SK-N-SH (cell line): ENCODE results near the gene SELENOI. TPM values are rescaled to one million over a fixed set of nuclear protein-coding genes. Genes with fewer than 3 reads are reported as not detected.

Experiments
- CTCF ChIA-PET: fragments of 300-600, 350-600 bp; formaldehyde crosslinking; extraction: SDS; loops from one replicate; lab custom pipeline; 2021; lab: Yijun Ruan, JAX
- POLR2A ChIA-PET: fragments of 350-600 bp; sonication (Branson Sonifier 250); formaldehyde crosslinking; extraction: SDS; loops from one replicate; lab custom pipeline; 2020; ENCODE audit warnings: antibody characterized with exemption, inconsistent platforms; lab: Yijun Ruan, JAX
- DNase-seq: peaks from one replicate; pipeline ENCODE4 v3.0.0; 2012
- H2AFZ ChIP-seq: fragments of 200-600 bp; sonication (generic); 2 replicates; pipeline ENCODE4 v1.8.1; 2016; ENCODE audit warnings: antibody characterized with exemption, mild to moderate bottlenecking, low read depth
- H3F3A ChIP-seq: fragments of 200-600 bp; sonication (generic); replicated peaks from 2 replicates; pipeline ENCODE3; 2016; ENCODE audit warnings: antibody characterized with exemption, mild to moderate bottlenecking; ENCODE audit not compliant: insufficient read depth
- H3K27ac ChIP-seq, 2 experiments: fragments of 200-500 bp in 1 of 2; fragments of 200-600 bp in 1 of 2; sonication (Bioruptor generic) in 1 of 2; sonication (generic), shearing (Covaris generic) in 1 of 2; 2 replicates each; pipeline versions ENCODE4 v1.5.1 to v1.6.1; 2014 to 2016; ENCODE audit warnings: low read depth in 2 of 2, inconsistent platforms in 1 of 2, low read length in 1 of 2, mild to moderate bottlenecking in 1 of 2, mixed read lengths in 1 of 2
- H3K27me3 ChIP-seq: fragments of 200-600 bp; sonication (generic), shearing (Covaris generic); 2 replicates; pipeline ENCODE4 v1.6.1; 2016; ENCODE audit warnings: mixed run types; ENCODE audit not compliant: insufficient read depth
- H3K36me3 ChIP-seq, 2 experiments: fragments of 200-500 bp in 1 of 2; fragments of 200-600 bp in 1 of 2; sonication (Bioruptor generic) in 1 of 2; sonication (generic) in 1 of 2; replicated peaks in 1 of 2; 2 replicates each; pipeline versions ENCODE3 to v1.5.1; 2014 to 2016; ENCODE audit warnings: low read length in 1 of 2, mild to moderate bottlenecking in 1 of 2; ENCODE audit not compliant: insufficient read depth in 2 of 2, control insufficient read depth in 1 of 2
- H3K4me1 ChIP-seq, 2 experiments: fragments of 200-500 bp in 1 of 2; fragments of 200-600 bp in 1 of 2; sonication (Bioruptor generic) in 1 of 2; sonication (generic), shearing (Covaris generic) in 1 of 2; 2 replicates each; pipeline versions ENCODE4 v1.5.1 to v1.6.1; 2014 to 2016; ENCODE audit warnings: low read depth in 1 of 2, low read length in 1 of 2, mixed run types in 1 of 2; ENCODE audit not compliant: insufficient read depth in 2 of 2, control insufficient read depth in 1 of 2
- H3K4me2 ChIP-seq: fragments of 200-600 bp; sonication (generic), shearing (Covaris generic); 2 replicates; pipeline ENCODE4 v1.6.1; 2017; ENCODE audit warnings: mixed run types
- H3K4me3 ChIP-seq, 2 experiments: fragments of 200-500 bp in 1 of 2; fragments of 200-600 bp in 1 of 2; sonication (Bioruptor generic) in 1 of 2; sonication (generic), shearing (Covaris generic) in 1 of 2; 2 replicates each; pipeline versions ENCODE4 v1.5.1 to v1.8.1; 2014 to 2016; ENCODE audit warnings: low read depth in 2 of 2, inconsistent platforms in 1 of 2, low read length in 1 of 2, mild to moderate bottlenecking in 1 of 2, mixed read lengths in 1 of 2, moderate library complexity in 1 of 2
- H3K79me2 ChIP-seq: fragments of 200-600 bp; sonication (generic); 2 replicates; pipeline ENCODE4 v1.8.1; 2017; ENCODE audit warnings: mild to moderate bottlenecking; ENCODE audit not compliant: insufficient read depth
- H3K9ac ChIP-seq: fragments of 200-600 bp; sonication (generic); 2 replicates; pipeline ENCODE4 v1.6.1; 2017; ENCODE audit warnings: mixed run types
- H3K9me2 ChIP-seq: fragments of 200-600 bp; sonication (generic); 2 replicates; pipeline ENCODE4 v1.6.1; 2017; ENCODE audit warnings: mixed run types
- H3K9me3 ChIP-seq: fragments of 200-600 bp; sonication (generic); 2 replicates; pipeline ENCODE4 v1.6.1; 2017; ENCODE audit warnings: mixed run types, mild to moderate bottlenecking, moderate library complexity
- H4K20me1 ChIP-seq: fragments of 200-600 bp; sonication (generic); 2 replicates; pipeline ENCODE4 v1.6.1; 2017; ENCODE audit warnings: mild to moderate bottlenecking, mixed run types; ENCODE audit not compliant: insufficient read depth
- CHD2 ChIP-seq: fragments of 150-350 bp; IDR thresholded peaks from 2 replicates; pipeline ENCODE4 v1.6.1; 2018; ENCODE audit warnings: low read length; ENCODE audit not compliant: partially characterized antibody
- CTCF ChIP-seq: fragments of 200-600 bp; sonication (generic); IDR thresholded peaks from 2 replicates; pipeline ENCODE4 v1.6.1; 2017; ENCODE audit warnings: antibody characterized with exemption, mild to moderate bottlenecking, moderate library complexity
- ELF1 ChIP-seq: IDR thresholded peaks from 2 replicates; pipeline ENCODE4 v1.4.0; 2012
- EP300 ChIP-seq, 2 experiments: IDR thresholded peaks; 2 replicates each; pipeline versions ENCODE4 v1.4.0 to v1.6.1; 2012; ENCODE audit warnings: borderline replicate concordance in 1 of 2, low read depth in 1 of 2, low read length in 1 of 2
- EZH2phosphoT487 ChIP-seq: fragments of 200-600 bp; sonication (generic); IDR thresholded peaks from 2 replicates; pipeline ENCODE4 v1.6.1; 2017; ENCODE audit warnings: low read depth, mixed run types, mild to moderate bottlenecking, antibody characterized with exemption, moderate library complexity, borderline replicate concordance
- GATA2 ChIP-seq: sonication (generic); formaldehyde crosslinking; IDR thresholded peaks from 2 replicates; pipeline ENCODE4 v1.5.0; 2020; ENCODE audit warnings: mild to moderate bottlenecking, missing genetic modification reagents
- IRF3 ChIP-seq: fragments of 150-350 bp; IDR thresholded peaks from 2 replicates; pipeline ENCODE4 v1.6.1; 2016; ENCODE audit warnings: mild to moderate bottlenecking, low read depth, low read length
- MAX ChIP-seq: IDR thresholded peaks from 2 replicates; pipeline ENCODE4 v1.4.0; 2012; ENCODE audit warnings: low read depth
- NFIC ChIP-seq: IDR thresholded peaks from 2 replicates; pipeline ENCODE4 v1.4.0; 2012; ENCODE audit warnings: borderline replicate concordance
- RCOR1 ChIP-seq: fragments of 150-350 bp; IDR thresholded peaks from 2 replicates; pipeline ENCODE4 v1.6.1; 2017; ENCODE audit warnings: antibody characterized with exemption, low read length
- REST ChIP-seq: IDR thresholded peaks from 2 replicates; pipeline ENCODE4 v1.6.1; 2012; ENCODE audit warnings: mild to moderate bottlenecking, low read depth, low read length, moderate library complexity
- RXRA ChIP-seq: IDR thresholded peaks from 2 replicates; pipeline ENCODE4 v1.4.0; 2012; ENCODE audit warnings: low read depth, mild to moderate bottlenecking, borderline replicate concordance
- SIN3A ChIP-seq: IDR thresholded peaks from 2 replicates; pipeline ENCODE4 v1.6.1; 2012; ENCODE audit warnings: low read depth, mild to moderate bottlenecking, low read length, moderate library complexity, borderline replicate concordance
- TAF1 ChIP-seq: IDR thresholded peaks from 2 replicates; pipeline ENCODE4 v1.6.1; 2012; ENCODE audit warnings: low read depth, mild to moderate bottlenecking, low read length, moderate library complexity, borderline replicate concordance
- TCF12 ChIP-seq: IDR thresholded peaks from 2 replicates; pipeline ENCODE4 v1.4.0; 2012
- WGBS: methylation state at CpG from one replicate; pipeline ENCODE4 v1.1.6; 2017; ENCODE audit warnings: low lambda C conversion rate; 5-methylcytosine and 5-hydroxymethylcytosine counted together
- polyA plus RNA-seq, 3 experiments: library from polyadenylated mRNA; depleted of rRNA; stranded (reverse); fragments of >200 nt; gene quantifications; 2 replicates each; pipeline ENCODE4 v1.2.3, GENCODE V29; 2012

The SELENOI gene
- polyA plus RNA-seq, 1 of the 3 experiments (the other 2 are of a cell fraction) = 4.4 TPM

- Histone ChIP-seq H3K27ac (no peak overlapping the region), H3K4me3 (no peak overlapping the region), H3K4me1 (peaks cover 0 to 5% of the 10 kb centered on the region in 2 experiments; a peak in 1 of 4 replicates), H3K36me3 (no peaks in the 10 kb centered on the region), H3K79me2 (no peaks in the 10 kb centered on the region), H3K27me3 (peaks cover 15% of the 10 kb centered on the region; the same call in 1 of the 2 replicates), H4K20me1 (no peaks in the 10 kb centered on the region), H3F3A (no peaks in the 10 kb centered on the region), H3K4me2 (no peak overlapping the region), H3K9me3 (no peaks in the 10 kb centered on the region), H3K9ac (no peak overlapping the region), H3K9me2 (no peaks in the 10 kb centered on the region), H2AFZ (no peak overlapping the region)
- no peak for DNase-seq
- no peak for TF ChIP-seq GATA2
- TF ChIP-seq CHD2 = no peak
- no peak for TF ChIP-seq NFIC
- no peak for TF ChIP-seq EZH2phosphoT487
- TF ChIP-seq IRF3 = no peak
- no peak for TF ChIP-seq REST
- no peak for TF ChIP-seq EP300 (IDR thresholded peaks at IDR 0.05; ENCODE audit: borderline replicate concordance in 1 of 2, low read depth in 1 of 2, low read length in 1 of 2)
- TF ChIP-seq ELF1 = no peak
- TF ChIP-seq TAF1 = no peak
- no peak for TF ChIP-seq RXRA
- no peak for TF ChIP-seq CTCF
- TF ChIP-seq TCF12 = no peak
- no peak for TF ChIP-seq SIN3A
- TF ChIP-seq MAX = no peak
- TF ChIP-seq RCOR1 = no peak
- POLR2A ChIA-PET = no interaction called here
- 84% methylated on average over 7 of the region's 8 CpGs for WGBS
- CTCF ChIA-PET = interaction anchor here (1.0 to 7.2 kb wide), 8 partner anchors 8 to 288 kb away, joined by 3 to 68 read pairs (median 4); partner anchors contain the start of genes HADHA and HADHB
Observed at GRCh38 chr2:26317377-26318105, 28.4 kb upstream of the SELENOI start.
